CD4-positive, alpha-beta T cell treated with Interleukin-6 for 4 hours (primary cell): ENCODE measurements around the gene EDNRA.
"Not testable (repeated sequence)": the region's sequence is repeated elsewhere in the genome, so short reads cannot be mapped to it uniquely, and the experiment has no call there.

Experiments used
- DNase-seq: peaks from one replicate; pipeline ENCODE4 v3.0.0-alpha.2; 2020; ENCODE audit warnings: mixed read lengths

Gene EDNRA

DNA sequence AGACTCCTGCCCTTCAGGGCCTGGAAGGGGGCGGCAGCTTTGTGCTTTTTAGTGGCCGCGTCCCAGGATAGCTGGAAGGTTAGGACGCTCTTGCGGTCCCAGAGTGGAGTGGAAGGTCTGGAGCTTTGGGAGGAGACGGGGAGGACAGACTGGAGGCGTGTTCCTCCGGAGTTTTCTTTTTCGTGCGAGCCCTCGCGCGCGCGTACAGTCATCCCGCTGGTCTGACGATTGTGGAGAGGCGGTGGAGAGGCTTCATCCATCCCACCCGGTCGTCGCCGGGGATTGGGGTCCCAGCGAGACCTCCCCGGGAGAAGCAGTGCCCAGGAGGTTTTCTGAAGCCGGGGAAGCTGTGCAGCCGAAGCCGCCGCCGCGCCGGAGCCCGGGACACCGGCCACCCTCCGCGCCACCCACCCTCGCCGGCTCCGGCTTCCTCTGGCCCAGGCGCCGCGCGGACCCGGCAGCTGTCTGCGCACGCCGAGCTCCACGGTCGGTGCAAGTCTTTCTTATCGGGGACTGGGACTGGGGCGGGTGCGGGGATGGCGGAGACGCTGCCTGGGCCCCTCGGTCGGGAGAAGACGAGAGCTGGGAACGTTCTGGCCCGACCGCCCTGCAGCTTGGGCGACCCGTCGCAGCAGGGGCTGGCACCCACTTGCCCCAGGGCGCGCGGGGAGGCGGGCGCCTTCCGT, at the start of gene EDNRA:
Gene EDNRA, plus strand, starts transcription at position 207 of the 686 bp plus-strand sequence. CDS start 4,585 bp downstream, outside the sequence.
- DNase-seq, result no peak

DNA sequence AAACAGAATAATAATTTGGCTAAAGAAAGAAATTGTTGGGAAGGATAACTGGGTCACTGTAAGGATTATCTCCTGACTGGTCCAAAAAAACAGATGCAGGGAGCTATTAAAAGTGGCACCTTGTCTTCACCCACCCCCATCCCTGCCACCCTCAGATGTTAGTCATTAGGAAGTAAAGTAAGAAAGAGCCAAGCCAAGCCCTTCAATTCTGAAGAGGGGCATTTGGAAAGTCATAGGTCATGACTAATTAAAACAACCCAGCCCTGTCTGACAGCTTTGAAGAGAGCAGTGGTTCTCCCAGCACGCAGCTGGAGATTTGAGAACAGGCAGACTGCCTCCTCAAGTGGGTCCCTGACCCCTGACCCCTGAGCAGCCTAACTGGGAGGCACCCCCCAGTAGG, 46.5 kb upstream of the EDNRA start:
- not testable (repeated sequence) for DNase-seq

DNA sequence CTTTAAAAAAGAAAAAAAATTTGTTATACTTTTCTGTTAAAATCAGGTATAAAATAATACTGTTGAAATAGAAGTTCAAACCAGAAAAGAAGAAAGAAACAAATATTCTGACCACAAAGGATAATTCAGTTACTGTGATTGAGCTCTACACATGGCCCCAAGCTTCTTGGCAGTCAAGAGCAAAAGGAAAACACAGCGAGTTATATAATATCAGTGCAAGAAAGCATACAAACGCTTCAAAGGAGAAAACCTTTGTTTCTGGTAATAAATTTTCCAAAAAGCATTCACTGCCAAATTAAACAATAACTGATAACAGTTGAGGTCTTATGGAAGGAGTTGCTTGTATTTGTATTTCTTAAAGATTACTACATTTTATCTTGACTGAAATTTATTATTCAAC, 40.5 kb upstream of the EDNRA start:
- DNase-seq, result no peak

DNA sequence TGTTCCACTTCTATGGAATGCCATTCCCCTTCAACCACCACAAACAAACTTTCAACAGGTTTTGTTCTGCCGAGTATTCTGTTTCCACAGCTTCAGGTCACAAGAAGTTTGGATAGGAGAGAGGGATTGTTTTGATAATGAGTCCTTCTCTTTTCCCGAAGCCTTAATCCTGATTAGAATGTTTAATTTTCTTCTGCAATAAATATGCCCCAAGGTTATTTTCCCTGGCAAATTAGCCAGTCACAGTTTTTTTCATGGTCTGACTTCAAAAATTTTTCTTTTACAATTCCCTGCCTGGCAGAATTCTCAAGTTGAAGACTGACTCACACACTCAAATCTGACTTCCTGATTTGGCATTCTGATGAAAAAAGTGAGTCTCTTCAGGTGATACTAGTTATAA, 33.1 kb upstream of the EDNRA start:
- DNase-seq, result no peak

DNA sequence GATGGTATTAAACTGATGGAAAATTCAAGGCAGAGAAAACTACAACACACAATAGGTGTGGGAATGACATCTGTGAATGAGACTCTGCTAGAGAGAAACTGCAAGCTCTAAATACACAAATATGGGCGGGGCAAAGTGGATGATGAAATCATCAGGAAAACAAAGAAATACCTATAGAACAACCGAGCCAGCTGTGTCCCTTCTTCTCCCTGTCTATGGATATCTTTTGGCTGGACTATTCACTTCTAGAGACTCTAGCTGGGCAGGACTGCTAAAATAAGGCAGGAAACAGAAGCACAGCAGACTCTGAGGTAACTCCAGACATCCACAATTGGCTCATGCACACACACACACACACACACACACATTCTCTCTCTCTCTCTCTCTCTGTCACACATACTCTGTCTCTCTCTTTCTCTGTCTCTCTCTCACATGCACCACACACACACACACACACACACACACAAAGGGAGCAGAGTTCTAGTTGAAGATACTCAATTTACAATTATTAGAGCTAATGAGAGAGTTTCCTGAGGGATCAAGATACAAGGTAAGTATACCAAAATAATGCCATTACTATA, 27.2 kb upstream of the EDNRA start:
- no peak for DNase-seq

GRCh38 chr4:147456706-147457105, 24.2 kb upstream of the EDNRA start:
- no peak for DNase-seq

DNA sequence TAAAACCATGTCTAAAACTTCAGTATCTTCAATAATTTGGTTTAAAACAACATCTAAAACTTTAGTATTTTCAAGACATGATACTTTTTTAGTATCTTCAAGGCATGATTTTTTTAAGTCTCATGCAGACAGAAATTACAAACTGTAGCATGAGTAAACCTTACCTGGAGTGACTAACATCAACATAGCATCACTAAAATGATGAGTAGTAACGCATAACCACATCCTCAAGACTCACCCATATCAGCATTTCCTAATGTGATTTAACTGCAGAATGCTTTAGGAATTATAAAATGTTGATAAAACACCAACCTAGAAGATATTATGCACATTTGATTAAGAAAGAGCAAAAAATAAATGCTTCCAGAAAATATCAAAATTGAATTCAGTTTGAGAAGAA, 19.7 kb upstream of the EDNRA start:
- no peak for DNase-seq

DNA sequence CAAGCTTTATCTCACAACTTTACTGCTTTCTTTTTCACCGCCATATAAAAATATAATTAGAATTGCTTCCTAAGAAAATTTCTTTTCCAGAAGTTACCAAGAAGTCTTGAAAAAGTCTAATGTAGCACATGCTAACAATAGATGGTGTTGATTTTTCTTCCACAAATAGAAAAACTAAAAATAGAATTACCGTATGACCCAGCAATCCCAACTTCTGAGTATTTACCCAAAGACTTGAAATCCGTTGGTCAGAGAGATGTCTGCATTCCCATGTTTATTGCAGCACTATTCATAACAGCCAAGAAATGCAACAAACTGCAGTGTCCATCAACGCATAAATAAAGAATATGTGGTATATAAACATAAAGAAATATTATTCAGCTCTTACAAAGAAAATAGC, 17.8 kb upstream of the EDNRA start:
- no peak for DNase-seq

- no peak for DNase-seq
Measured at GRCh38 chr4:147465461-147465860, 15.4 kb upstream of the EDNRA start.

GRCh38 chr4:147477439-147477838, 3.5 kb upstream of the EDNRA start:
- DNase-seq, result no peak

DNA sequence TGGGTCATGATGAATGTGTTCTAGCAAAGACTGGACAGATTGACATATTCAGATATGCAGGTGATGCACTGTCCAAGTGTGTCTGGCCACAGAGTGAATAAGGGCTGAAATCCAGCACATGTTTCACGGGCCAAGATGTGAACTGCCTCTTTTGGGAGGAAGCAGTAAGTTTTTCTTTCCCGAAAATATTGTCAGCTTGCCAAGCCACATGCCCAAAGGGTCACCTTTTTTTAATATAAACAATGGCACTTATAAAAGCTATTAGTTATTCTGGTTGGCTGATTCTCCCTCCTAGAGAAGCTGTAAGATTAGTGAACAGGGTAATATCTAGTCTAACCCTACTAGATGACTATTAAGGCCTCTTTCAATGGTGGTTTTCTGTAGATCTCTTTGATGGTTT, 1.5 kb upstream of the EDNRA start:
- no peak for DNase-seq

GRCh38 chr4:147479786-147480185, 1.1 kb upstream of the EDNRA start:
- no peak for DNase-seq

GRCh38 chr4:147480502-147480890, 401 bp upstream of the EDNRA start:
- DNase-seq, result no peak

GRCh38 chr4:147481577-147482109, 746 bp downstream of the EDNRA start:
- DNase-seq, result no peak

- DNase-seq, result no peak
Measured at GRCh38 chr4:147482281-147482680, 1.4 kb downstream of the EDNRA start.

DNA sequence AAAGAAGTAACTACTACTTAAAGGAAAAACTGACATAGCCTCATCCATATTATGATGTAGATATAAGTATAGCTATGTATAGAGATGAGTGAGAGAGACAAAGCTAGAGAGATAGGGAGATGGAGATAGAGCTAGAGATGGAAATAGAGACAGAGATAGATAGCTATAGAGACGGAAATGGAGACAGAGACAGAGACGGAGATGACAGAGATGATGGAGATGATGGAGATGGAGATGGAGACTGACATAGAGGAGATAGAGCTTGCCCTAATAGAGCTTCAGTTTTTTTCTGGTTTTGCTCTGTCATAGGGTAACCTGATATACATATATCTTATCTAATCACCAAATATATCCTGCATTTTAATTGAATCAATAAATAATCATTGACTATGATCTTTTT, 4.3 kb downstream of the EDNRA start:
- no peak for DNase-seq

GRCh38 chr4:147487616-147488015, 6.7 kb downstream of the EDNRA start:
- DNase-seq, result no peak

DNA sequence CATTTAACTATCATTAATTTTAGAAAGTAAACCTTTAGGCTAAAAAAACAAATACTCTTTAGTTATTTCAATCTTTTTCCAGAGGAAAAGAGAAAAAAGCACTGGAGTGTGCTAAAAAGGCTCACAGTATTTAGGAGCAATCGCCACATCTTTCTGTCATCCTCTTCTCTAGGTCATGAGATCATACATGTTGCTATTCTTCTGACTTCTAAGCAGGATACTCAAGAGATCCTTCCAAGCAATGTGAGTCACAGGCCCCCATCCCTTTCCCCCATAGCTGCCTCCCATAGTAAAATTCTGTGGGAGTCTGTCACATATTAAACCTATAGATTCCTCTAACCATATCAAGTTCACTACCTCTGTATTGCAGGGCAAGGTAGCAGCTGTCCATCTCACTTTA, 7.7 kb downstream of the EDNRA start:
- DNase-seq, result no peak

DNA sequence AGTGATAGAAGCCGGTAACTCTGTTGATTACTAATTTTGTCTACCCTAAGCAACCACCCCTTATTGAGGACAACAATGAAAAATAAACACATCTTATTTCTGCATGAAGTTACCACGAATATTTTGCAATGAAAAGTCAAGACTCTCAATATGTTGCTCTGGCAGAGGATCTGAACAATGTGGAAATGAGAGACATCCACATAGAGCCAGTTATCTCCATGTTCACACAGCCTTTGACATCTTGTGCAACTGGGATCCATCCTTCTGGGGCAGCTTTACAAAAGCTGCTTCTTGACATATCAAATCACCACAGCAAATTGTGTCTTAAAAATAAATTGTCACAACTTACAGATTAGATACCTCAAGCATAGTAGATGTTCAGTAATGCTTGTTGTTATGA, 10.2 kb downstream of the EDNRA start:
- DNase-seq, result no peak

DNA sequence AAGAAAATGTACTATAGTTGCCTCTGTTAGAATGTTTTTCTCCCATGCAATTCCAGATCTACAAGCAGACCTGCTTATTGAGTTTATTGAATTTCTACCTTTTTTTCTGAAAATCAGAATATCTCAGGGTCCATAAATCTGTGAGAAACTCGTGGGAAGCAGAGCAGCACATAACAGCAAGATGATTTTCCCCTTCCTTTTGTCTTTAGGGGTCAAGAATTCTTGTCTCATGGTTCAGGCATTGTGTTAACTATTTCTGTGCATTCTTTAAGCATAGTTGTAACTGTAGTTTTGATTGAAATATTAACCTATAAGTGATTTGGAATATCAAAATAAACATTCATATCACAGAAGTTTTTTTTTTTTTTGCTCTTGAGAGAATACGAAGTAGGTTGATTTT, 11.4 kb downstream of the EDNRA start:
- DNase-seq, result no peak

GRCh38 chr4:147492761-147493160, 11.9 kb downstream of the EDNRA start:
- no peak for DNase-seq

GRCh38 chr4:147493307-147493706, 12.4 kb downstream of the EDNRA start:
- DNase-seq, result no peak

GRCh38 chr4:147494301-147494700, 13.4 kb downstream of the EDNRA start:
- DNase-seq, result no peak

- DNase-seq, result no peak
Measured at GRCh38 chr4:147496500-147496899, 15.6 kb downstream of the EDNRA start.
